ENCODE data around the gene PNPLA8.

DNA sequence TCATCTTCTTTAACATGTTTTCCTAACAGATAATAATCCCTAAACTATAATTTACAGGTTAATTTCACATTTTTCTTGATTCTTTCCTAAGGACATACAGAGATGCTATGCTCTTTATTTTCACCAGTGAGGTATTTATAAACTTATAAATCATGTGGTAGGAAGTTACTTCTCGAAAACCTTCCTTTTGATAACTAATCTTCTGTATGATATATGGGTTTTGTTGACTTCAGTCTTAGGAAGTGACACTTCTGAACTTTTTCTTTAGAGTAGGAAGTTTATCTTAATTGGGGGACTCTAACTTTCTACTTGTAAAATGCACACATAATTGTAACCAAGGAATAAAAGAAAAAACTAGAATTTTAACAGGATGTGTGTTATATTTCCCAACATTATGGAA is 9.8 kb upstream of the PNPLA8 start:
- no peak for TF ChIP-seq EZH2 (IDR thresholded peaks at IDR 0.05; ENCODE audit: insufficient read depth, low read length)
- TF ChIP-seq, protein P1, sequence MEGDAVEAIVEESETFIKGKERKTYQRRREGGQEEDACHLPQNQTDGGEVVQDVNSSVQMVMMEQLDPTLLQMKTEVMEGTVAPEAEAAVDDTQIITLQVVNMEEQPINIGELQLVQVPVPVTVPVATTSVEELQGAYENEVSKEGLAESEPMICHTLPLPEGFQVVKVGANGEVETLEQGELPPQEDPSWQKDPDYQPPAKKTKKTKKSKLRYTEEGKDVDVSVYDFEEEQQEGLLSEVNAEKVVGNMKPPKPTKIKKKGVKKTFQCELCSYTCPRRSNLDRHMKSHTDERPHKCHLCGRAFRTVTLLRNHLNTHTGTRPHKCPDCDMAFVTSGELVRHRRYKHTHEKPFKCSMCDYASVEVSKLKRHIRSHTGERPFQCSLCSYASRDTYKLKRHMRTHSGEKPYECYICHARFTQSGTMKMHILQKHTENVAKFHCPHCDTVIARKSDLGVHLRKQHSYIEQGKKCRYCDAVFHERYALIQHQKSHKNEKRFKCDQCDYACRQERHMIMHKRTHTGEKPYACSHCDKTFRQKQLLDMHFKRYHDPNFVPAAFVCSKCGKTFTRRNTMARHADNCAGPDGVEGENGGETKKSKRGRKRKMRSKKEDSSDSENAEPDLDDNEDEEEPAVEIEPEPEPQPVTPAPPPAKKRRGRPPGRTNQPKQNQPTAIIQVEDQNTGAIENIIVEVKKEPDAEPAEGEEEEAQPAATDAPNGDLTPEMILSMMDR (IDR thresholded peaks at IDR 0.05; ENCODE audit: insufficient read depth, low read depth, low read length): no peak
